Endothelial cell of umbilical vein (primary cell): Measurements from ENCODE around the gene ECM2. TPM values are rescaled to one million over a fixed set of nuclear protein-coding genes. Genes with fewer than 3 reads are reported as not detected.

Experiments used
- BruUV-seq: library from RNA; stranded (reverse); fragments of 400-500 nt; replicated peaks from 2 replicates; lab custom pipeline; 2021; lab: Mats Ljungman, UMichigan
- CTCF ChIA-PET: fragments of 300-600, 350-600 bp; sonication (Branson Sonifier 250); formaldehyde crosslinking; loops from one replicate; lab custom pipeline; 2021; ENCODE audit warnings: antibody characterized with exemption, inconsistent platforms; lab: Charles Lee
- POLR2A ChIA-PET: fragments of 300-600, 350-600 bp; sonication (Branson Sonifier 250); formaldehyde crosslinking; loops from one replicate; lab custom pipeline; 2021; ENCODE audit warnings: antibody characterized with exemption, inconsistent platforms; lab: Charles Lee
- DNase-seq: peaks from one replicate; pipeline ENCODE4 v3.0.0-alpha.2; 2011; ENCODE audit warnings: low read depth, low spot score
- FAIRE-seq: peaks from 2 replicates; lab custom pipeline; 2011; peaks lifted over from hg19 to GRCh38; lab: Jason Lieb, UNC
- H2AFZ ChIP-seq: 2 replicates; pipeline ENCODE4 v1.6.0; 2012; ENCODE audit warnings: low read depth, low read length, control low read depth, inconsistent platforms
- H3K27ac ChIP-seq: 2 replicates; pipeline ENCODE4 v1.5.1; 2011; ENCODE audit warnings: low read depth, mild to moderate bottlenecking, control low read depth, low read length, moderate library complexity; ENCODE audit not compliant: insufficient read depth
- H3K27me3 ChIP-seq, 2 experiments: 2 replicates each; pipeline versions ENCODE4 v1.6.0 to v1.6.1; 2011; ENCODE audit warnings: low read length in 2 of 2, mixed read lengths in 1 of 2; ENCODE audit not compliant: control insufficient read depth in 2 of 2, insufficient read depth in 2 of 2
- H3K36me3 ChIP-seq, 2 experiments: 2 replicates in 1 of 2; 3 replicates in 1 of 2; pipeline ENCODE4 v1.5.1; 2011; ENCODE audit warnings: low read length in 2 of 2, mild to moderate bottlenecking in 1 of 2, moderate library complexity in 1 of 2; ENCODE audit not compliant: control insufficient read depth in 2 of 2, insufficient read depth in 2 of 2; ENCODE audit errors: extremely low read depth in 1 of 2
- H3K4me1 ChIP-seq: 3 replicates; pipeline ENCODE4 v1.5.1; 2011; ENCODE audit warnings: mild to moderate bottlenecking, low read length; ENCODE audit not compliant: control insufficient read depth, insufficient read depth; ENCODE audit errors: extremely low read depth
- H3K4me2 ChIP-seq: 2 replicates; pipeline ENCODE4 v1.6.1; 2011; ENCODE audit warnings: low read length, control low read depth, mixed read lengths; ENCODE audit not compliant: insufficient read depth
- H3K4me3 ChIP-seq, 3 experiments: fragments of 200-600 bp in 1 of 3; sonication (generic), shearing (Covaris generic) in 1 of 3; replicated peaks in 1 of 3; 2 replicates each; pipeline ENCODE4 v1.5.1; 2011 to 2016; ENCODE audit warnings: control low read depth in 3 of 3, low read length in 3 of 3, mild to moderate bottlenecking in 2 of 3, inconsistent platforms in 1 of 3, low read depth in 1 of 3, moderate library complexity in 1 of 3; ENCODE audit not compliant: insufficient read depth in 1 of 3
- H3K79me2 ChIP-seq: 2 replicates; pipeline ENCODE4 v1.6.0; 2012; ENCODE audit warnings: low read length, inconsistent platforms; ENCODE audit not compliant: control insufficient read depth, insufficient read depth
- H3K9ac ChIP-seq: replicated peaks from 2 replicates; pipeline ENCODE3; 2011; ENCODE audit warnings: low read length, control low read depth; ENCODE audit not compliant: insufficient read depth; ENCODE audit errors: extremely low read depth
- H3K9me1 ChIP-seq: replicated peaks from 3 replicates; pipeline ENCODE4 v1.6.0; 2011; ENCODE audit warnings: mild to moderate bottlenecking, low read length; ENCODE audit not compliant: control insufficient read depth, insufficient read depth; ENCODE audit errors: extremely low read depth
- H3K9me3 ChIP-seq: replicated peaks from 2 replicates; pipeline ENCODE4 v1.5.1; 2012; ENCODE audit warnings: low read length, inconsistent platforms; ENCODE audit not compliant: control insufficient read depth, insufficient read depth
- H4K20me1 ChIP-seq: replicated peaks from 2 replicates; pipeline ENCODE3; 2011; ENCODE audit warnings: mild to moderate bottlenecking, low read length; ENCODE audit not compliant: control insufficient read depth, insufficient read depth; ENCODE audit errors: extremely low read depth
- CTCF ChIP-seq, 2 donors: IDR thresholded peaks; 1 replicate in 1 of 2; 2 replicates in 1 of 2; pipeline ENCODE4 v1.5.1; 2011; ENCODE audit warnings: low read length in 2 of 2, mild to moderate bottlenecking in 2 of 2, moderate library complexity in 2 of 2, control low read depth in 1 of 2, inconsistent platforms in 1 of 2, low read depth in 1 of 2; ENCODE audit not compliant: insufficient read depth in 1 of 2; ENCODE audit errors: extremely low read depth in 1 of 2
- FOS ChIP-seq: IDR thresholded peaks from 2 replicates; pipeline ENCODE4 v1.6.1; 2011; ENCODE audit warnings: mild to moderate bottlenecking, low read length, moderate library complexity, borderline replicate concordance; ENCODE audit not compliant: insufficient read depth
- JUN ChIP-seq: IDR thresholded peaks from 2 replicates; pipeline ENCODE4 v1.6.1; 2011; ENCODE audit warnings: borderline replicate concordance, low read depth; ENCODE audit not compliant: insufficient read length, insufficient read depth
- MYC ChIP-seq: IDR thresholded peaks from one replicate; pipeline ENCODE4 v1.6.1; 2011; ENCODE audit warnings: mild to moderate bottlenecking, low read depth, low read length
- POLR2AphosphoS5 ChIP-seq: IDR thresholded peaks from 2 replicates; pipeline ENCODE4 v1.6.1; 2012; ENCODE audit warnings: low read depth, mild to moderate bottlenecking, control low read depth, low read length, moderate library complexity; ENCODE audit not compliant: insufficient read depth
- dilution Hi-C: fragments of 300-500 bp; cut with MboI; formaldehyde crosslinking; loops from one replicate; pipeline ENCODE4 v1.15.0; 2019; ENCODE audit warnings: low sequenced_read_pairs; ENCODE audit not compliant: extremely low pct_ligation_motif_present
- intact Hi-C: fragments of 100-400 bp; cut with micrococcal nuclease; formaldehyde crosslinking; loops from one replicate; pipeline ENCODE4 v1.10.0; 2022
- polyA plus RNA-seq, 4 experiments: library from polyadenylated mRNA; depleted of rRNA in 3 of 4; stranded (reverse) in 3 of 4; unstranded in 1 of 4; fragments of >200 nt; gene quantifications; 2 replicates each; pipeline versions ENCODE4 v1.2.1 to v1.2.3, GENCODE V29; 2011 to 2012; ENCODE audit warnings: missing spikeins in 1 of 4
- total RNA-seq: library from RNA; stranded (reverse); gene quantifications from 2 replicates; pipeline ENCODE4 v1.2.3, GENCODE V29; 2021

The ECM2 gene
- total and polyA plus RNA-seq, 2 donors (not counting 3 experiments of a cell fraction or from before 2014, with no cell fraction given) = 0.03 TPM; not detected in 1

DNA sequence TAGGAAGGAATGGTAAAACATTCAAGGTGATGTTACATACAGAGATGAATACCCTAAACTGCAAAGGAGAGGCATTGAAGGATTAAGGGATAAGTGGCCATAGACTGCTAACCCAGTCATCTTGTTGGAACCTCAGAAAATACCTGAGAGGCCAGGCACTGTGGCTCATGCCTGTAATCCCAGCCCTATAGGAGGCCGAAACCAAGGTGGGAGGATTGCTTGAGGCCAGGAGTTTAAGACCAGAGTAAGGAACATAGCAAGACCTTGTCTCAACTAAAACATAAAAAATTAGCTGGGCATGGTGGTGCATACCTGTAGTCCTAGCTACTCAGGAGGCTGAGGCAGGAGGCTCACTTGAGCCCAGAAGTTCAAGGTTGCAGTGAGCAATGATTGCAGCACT, 10.9 kb downstream of the ECM2 start:
- TF ChIP-seq POLR2AphosphoS5 (no peak), JUN (no peak), FOS (no peak), CTCF (IDR thresholded peaks at IDR 0.05; ENCODE audit: extremely low read depth in 1 of 2, insufficient read depth in 1 of 2, low read depth in 1 of 2, low read length in 2 of 2) (no peak), MYC (no peak)
- Histone ChIP-seq H3K4me2 (no peak overlapping the region), H3K36me3 (no peaks in the 10 kb centered on the region), H3K4me1 (no peaks in the 10 kb centered on the region), H3K79me2 (no peaks in the 10 kb centered on the region), H3K9me1 (no peaks in the 10 kb centered on the region), H4K20me1 (no peaks in the 10 kb centered on the region), H3K9me3 (no peaks in the 10 kb centered on the region), H2AFZ (no peak overlapping the region), H3K4me3 (no peak overlapping the region), H3K9ac (no peak overlapping the region), H3K27ac (no peak overlapping the region), H3K27me3 (no peaks in the 10 kb centered on the region)
- CTCF ChIA-PET = no interaction called here
- POLR2A ChIA-PET = no interaction called here
- dilution Hi-C loops = no loop called here
- FAIRE-seq (no peak), DNase-seq (no peak)
- intact Hi-C loops = no loop called here
- no TSS peak for BruUV-seq
